Measurements from ENCODE around the gene ZNF761.
A peak's percentile ranks its signal among the peaks of the same experiment; 100 is the strongest.
"Not testable (repeated sequence)": the region's sequence is repeated elsewhere in the genome, so short reads cannot be mapped to it uniquely, and the experiment has no call there.

Gene ZNF761

DNA sequence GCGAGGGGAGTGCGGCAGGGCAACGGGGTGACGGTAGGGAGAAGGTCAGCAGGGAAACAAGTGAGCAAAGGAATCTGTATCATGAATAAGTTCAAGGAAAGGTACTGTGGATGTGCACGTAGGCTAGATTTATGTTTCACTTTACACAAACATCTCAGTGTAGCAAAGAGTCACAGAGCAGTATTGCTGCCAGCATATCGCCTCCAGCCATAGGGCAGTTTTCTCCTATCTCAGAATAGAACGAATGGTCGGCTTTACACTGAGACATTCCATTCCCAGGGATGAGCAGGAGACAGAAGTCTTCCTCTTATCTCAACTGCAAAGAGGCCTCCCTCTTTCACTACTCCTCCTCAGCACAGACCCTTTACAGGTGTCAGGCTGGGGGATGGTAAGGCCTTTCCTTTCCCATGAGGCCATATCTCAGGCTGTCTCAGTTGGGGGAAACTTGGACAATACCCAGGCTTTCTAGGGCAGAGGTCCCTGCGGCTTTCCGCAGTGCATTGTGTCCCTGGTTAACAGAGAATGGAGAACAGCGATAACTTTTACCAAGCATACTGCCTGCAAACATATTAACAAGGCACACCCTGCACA, 28.4 kb downstream of the ZNF761 start:
- not testable (repeated sequence) for DNase-seq (ENCODE audit: low spot score)

DNA sequence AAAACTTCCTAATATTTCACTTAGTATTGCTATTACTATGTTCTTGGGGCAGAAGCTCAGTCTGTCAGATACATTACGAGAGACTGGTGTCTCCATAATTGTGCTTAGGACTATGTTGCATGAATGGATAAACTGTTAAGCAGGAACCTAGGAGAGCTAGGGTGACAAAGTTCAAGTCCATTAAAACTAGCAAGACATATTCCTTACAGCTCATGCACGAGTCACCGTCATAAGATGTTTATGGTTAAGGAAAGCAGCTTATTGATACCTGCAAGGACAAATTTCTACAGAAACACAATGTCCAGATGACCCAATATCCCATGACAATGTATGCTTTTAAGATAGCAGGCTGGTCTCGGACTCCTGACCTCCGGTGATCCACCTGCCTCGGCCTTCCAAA, 30.1 kb downstream of the ZNF761 start:
- DNase-seq (ENCODE audit: low spot score): no peak

DNA sequence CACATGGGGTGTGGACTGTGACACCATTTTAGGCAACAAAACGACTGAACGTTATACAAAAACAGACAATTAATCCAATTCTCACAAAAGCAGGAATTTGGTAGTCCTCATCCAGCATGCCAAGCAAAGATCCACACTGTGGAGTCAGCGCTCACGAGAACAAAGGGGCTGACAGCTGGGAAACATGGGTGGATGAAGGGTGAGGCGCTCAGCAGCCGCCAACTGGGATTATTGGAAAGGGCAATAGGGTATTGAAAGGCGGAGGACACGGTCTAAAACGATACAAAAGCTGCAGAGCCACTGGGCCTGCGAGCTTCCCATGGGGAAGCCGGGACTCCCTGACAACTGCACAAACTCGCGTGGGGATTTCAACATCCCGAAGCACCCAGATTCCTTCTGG, 31.1 kb downstream of the ZNF761 start:
- no peak for DNase-seq (ENCODE audit: low spot score)

DNA sequence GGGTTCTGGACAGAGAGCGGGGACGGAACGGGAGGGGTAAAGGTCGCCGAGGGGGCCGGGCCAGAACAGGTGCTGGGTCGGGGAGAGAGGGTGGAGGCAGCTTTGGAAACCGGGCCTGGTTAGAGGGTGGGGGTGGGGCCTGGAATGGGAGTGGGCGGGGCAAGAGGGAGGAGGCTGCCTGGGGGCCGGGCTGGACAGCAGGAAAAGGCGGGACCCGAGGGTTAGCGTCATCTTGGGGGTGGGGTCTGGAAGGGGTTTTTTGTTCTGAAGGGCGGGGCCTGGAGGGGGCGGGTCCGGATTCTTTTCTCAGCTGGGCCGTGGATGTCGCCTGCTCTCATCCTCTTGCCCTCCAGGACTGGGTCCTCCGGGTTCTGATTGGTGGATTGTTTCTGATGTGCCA, 31.5 kb downstream of the ZNF761 start:
- no peak for DNase-seq (ENCODE audit: low spot score)

DNA sequence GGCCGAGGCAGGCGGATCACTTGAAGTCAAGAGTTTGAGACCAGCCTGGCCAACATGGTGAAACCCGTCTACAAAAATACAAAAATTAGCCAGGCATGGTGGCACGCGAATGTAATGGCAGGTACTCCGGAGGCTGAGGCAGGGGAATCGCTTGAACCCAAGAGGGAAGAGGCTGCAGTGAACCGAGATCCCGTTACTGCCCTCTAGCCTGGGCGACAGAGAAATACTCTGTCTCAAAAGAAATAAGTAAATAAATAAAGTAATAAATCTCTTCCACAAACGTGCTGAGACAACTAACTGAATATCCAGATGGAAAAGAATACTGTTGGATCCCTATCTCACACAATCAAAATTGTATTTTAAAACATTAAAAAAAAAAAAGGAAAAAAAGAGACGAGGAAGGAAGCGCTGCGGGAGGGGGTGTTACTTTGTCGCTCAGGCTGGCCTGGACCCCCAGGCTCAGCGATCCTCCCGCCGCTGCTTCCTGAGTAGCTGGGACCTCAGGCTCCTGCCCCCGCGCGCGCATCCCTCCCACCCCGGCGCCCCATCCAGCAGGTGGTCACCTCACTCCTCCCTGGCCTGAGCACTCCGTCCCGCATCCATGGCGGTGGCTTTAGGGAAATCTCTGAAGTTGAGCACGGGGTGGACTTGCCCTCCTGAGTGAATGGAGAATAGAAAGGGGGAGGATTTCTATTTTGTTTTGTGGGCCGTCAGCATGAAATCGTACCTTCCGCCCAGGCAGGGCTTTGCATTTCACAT, 35.1 kb downstream of the ZNF761 start:
- no peak for DNase-seq (ENCODE audit: low spot score)

DNA sequence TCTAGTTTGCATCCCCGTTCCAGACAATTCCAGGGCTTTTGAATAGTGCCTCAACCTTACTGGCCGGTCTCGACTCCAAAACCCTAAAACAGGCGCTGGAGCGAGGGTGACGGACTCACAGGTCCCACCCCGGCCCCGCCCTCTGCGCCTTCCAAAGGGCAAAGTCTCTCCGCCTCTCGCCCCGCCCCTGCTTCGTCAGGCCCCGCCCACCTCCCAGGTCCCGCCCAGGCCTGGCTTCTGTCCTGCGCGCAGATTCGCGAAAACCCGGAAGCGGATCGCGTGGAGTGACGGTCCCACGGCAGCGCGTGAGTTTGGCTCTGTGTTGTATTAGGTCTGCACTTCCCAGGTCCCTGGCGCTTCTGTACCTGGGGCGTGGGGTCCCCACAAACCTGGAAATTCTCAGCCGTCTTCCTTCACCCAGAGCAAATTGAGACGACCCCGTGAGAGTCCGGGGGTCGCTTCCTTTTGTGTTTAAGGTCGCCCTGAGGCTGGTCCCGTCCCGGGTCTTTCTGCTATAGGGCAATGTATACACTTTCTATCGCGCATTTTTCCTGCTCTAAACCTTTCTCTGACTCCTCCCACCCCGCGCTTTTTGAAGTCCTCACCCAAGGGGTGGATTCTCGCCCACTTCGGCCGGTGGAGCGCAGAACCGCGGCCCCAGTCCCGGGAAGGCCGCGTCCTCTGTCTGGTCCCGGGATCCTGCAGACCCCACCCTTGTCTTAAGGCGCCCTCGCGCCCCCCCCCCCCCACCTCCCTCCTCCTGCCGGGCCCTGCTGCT, 35.9 kb downstream of the ZNF761 start, which contains the start of gene ZNF813:
Gene ZNF813, plus strand, starts transcription at position 249 of the 778 bp plus-strand sequence. CDS start 16,090 bp downstream, outside the sequence.
- peak; percentile 96 for DNase-seq (ENCODE audit: low spot score)

DNA sequence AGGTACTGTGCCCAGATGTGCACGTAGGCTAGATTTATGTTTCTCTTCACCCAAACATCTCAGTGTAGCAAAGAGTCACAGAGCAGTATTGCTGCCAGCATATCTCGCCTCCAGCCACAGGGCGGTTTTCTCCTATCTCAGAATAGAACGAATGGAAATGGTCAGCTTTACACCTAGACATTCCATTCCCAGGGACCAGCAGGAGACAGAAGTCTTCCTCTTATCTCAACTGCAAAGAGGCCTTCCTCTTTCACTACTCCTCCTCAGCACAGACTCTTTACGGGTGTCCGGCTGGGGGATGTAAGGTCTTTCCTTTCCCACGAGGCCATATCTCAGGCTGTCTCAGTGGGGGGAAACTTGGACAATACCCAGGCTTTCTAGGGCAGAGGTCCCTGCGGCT, 36.8 kb downstream of the ZNF761 start:
- DNase-seq (ENCODE audit: low spot score): not testable (repeated sequence)

DNA sequence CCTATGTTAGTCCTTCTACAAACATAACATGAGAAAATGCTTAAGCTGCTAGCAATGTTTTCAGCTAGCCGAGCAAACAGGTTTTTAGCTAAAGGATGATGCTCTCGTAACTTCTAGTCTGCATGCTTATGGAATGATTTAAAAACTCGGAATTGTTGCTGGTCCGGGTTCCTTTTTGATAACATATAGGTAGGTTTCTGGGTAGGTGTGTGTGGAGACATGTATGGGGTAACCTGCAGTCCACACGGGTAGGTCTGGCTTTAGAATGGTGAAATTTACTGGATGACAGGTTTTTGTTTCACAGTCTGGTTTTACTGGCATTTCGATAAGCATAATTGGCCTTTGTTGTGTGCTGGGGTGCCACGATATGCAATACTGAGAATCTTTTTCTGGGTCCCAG, 40.1 kb downstream of the ZNF761 start:
- DNase-seq (ENCODE audit: low spot score): no peak

DNA sequence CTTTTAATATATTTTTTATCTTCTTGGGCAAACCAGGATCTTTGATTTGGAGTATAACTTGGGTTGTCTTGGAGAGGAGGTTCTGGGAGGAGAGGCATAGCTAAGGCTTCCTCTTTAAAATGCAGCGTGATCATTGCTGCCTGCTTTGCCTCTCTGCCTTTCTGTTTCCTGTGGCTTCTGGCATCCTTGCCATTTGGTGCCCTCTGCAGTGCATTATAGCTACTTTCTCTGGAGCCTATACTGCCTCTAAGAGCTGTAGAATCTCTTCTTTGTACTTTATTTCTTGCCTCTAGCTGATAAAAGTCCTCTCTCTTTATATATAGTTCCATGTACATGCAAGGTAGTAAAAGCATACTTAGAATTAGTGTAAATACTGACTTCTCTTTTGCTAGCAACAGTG, 43.0 kb downstream of the ZNF761 start:
- not testable (repeated sequence) for DNase-seq (ENCODE audit: low spot score)

DNA sequence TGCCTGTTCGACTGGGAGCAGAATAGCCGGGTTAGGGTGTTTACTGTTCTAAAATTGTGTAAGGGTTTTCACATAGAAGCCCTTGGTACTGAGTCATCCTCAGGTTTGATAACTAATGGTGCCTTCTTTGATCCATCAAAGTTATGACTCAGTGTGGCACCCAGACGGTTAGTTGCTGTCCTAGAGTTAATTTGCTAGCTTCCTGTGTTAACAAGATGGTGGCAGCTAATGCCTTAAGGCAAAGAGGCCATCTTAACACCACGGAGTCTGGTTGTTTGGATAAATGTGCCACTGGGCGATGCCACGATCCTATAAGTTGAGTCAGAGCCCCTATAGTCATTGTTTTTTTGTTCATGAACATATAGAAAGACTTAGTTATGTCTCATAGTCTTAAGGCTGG, 43.7 kb downstream of the ZNF761 start:
- not testable (repeated sequence) for DNase-seq (ENCODE audit: low spot score)

DNA sequence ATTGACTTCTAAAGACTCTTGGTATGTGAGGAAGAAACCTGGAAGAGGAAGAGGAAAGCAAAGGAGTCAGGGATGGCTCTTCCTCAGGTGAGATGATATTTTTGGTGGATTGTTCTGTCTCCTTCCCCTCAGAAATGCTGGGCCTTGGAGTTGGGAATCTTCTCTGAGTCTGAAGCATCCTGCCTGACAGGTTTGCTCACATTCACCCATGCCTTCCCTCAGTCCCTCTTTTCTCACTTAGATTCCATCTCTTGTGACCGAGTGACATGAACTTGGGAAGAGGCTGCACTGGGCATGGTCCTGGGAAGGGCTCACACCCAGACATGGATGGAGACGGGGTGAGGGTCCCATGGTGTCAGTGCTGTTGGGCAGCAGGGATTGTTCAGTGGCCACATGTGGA, 52.0 kb downstream of the ZNF761 start:
- not testable (repeated sequence) for DNase-seq (ENCODE audit: low spot score)

DNA sequence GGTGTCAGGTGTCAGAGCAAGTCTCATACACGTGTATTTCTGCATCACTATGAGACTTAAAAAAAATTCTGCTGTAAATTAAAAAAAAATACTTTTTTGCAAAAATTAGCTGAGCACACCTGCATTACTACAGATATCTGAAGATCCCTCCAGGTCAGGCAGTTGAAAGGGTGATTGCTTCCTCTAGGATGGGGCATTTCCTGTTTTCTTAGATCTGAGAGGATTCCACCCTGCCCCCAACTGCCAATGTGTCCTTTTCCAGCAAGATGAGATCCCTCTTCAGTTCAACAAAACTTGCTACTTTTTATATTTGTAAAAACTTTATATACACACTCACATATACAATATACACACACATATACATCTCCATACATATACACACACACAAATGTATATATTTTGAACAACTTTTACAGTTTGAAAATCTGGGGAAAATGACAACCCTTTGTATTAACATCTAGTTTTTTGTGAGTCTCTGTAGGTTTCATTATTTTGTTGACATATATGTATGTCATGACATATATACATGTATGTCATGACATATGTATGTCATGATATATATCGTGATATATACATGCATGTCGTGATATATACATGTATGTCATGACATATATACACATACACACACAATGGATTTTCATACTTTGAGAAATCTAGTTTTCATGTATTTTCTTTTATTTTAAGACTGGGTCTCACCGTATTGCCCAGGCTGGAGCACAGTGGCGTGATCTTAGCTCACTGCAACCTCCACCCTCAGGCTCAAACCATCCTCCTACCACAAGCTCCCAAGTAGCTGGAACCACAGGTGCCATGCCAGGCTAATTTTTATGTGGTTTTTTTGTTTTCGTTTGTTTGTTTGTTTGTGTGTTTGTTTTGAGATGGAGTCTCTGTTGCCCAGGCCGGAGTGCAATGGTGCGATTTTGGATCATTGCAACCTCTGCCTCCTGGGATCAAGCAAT, 53.5 kb downstream of the ZNF761 start:
- DNase-seq (ENCODE audit: low spot score): no peak

DNA sequence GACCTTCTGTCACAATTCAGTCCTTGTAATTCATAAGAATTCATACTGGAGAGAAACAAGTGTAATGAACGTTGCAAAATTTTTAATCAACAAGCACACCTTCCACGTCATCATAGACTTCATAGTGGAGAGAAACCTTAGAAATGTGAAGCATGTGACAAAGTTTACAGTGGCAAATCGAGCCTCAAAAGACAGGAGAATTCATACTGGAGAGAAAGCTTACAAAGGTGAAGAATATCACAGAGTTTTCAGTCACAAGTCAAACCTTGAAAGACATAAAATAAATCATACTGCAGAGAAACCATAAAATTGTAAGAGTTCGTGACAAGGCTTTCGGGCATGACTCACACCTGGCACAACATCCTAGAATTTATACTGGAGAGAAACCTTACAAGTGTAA, 60.4 kb downstream of the ZNF761 start:
- DNase-seq (ENCODE audit: low spot score): no peak

DNA sequence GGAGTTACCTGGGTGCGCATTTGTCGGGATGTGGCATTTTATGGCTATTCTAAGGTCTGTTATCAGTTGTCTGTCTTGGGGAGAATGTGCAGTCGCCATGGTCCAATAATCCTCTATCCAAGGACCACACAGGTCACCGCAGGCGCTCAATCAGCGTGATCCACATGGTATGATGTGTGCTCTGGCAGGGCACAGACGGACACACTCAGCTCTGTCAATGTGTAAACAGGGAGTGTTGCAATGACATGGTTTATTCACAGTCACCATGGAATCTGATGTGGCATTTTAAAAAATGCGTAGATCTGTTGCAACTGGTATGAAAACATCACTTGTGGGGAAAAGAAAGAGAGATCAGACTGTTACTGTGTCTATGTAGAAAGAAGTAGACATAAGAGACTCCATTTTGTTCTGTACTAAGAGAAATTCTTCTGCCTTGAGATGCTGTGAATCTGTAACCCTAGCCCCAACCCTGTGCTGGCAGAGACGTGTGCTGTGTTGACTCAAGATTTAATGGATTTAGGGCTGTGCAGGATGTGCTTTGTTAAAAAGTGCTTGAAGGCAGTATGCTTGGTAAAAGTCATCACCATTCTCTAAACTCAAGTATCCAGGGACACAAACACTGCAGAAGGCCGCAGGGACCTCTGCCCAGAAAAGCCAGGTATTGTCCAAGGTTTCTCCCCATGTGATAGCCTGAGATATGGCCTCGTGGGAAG, 65.7 kb downstream of the ZNF761 start:
- not testable (repeated sequence) for DNase-seq (ENCODE audit: low spot score)

DNA sequence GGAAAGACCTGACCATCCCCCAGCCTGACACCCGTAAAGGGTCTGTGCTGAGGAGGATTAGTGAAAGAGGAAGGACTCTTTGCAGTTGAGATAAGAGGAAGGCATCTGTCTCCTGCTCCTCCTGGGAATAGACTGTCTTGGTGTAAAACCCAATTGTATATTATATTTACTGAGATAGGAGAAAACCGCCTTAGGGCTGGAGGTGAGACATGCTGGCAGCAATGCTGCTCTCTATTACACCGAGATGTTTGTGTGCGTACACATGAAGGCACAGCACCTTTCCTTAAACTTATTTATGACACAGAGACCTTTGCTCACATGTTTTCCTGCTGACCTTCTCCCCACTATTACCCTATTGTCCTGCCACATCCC, 66.2 kb downstream of the ZNF761 start:
- DNase-seq (ENCODE audit: low spot score): not testable (repeated sequence)

DNA sequence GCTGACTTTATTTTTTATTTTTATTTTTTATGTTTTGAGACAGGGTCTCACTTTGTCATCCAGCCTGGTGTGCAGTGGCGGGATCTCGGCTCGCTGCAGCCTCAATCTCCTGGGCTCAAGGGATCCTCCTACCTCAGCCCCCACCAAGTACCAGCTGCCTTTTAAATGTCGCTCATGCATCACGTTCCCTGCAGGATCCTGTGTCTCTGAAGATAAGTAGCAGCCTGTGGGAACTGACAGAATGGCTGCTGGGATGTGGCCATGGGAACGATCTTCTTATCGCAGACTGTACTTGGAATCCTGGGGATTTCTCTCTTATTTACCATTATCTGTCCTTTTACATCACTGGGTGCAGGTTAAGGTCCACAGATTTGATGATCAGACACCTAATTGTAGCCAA, 71.4 kb downstream of the ZNF761 start:
- DNase-seq (ENCODE audit: low spot score): not testable (repeated sequence)

DNA sequence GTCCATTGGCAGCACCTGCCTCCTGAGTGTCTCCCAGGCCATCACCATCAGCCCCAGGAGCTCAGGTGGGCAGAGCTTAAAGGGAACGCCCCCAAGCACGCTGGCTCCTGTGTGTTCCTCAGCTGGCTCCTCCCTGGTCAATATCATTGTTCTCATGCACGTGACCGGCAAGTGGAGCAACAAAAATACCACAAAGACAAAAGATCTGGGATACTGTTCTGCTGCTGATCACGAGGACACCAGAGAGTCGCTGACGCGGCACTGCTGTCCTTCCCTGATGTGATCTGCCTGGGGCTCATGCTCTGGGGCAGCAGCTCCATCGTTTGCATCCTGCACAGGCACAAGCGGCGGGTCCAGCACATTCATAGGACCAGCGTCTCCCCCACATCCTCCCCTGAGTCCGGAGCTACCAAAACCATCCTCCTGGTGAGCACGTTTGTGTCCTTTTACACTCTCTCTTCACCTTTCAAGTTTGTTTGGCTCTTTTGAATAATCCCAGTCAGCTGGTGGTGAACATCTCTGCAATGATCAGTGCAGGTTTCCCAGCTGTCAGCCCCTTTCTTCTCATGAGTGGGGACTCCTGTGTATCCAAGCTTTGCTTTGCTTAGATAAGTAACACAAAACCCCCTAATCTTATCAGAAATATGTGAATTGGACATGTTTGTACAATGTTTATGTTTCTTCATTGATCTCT, 72.0 kb downstream of the ZNF761 start:
- not testable (repeated sequence) for DNase-seq (ENCODE audit: low spot score)

DNA sequence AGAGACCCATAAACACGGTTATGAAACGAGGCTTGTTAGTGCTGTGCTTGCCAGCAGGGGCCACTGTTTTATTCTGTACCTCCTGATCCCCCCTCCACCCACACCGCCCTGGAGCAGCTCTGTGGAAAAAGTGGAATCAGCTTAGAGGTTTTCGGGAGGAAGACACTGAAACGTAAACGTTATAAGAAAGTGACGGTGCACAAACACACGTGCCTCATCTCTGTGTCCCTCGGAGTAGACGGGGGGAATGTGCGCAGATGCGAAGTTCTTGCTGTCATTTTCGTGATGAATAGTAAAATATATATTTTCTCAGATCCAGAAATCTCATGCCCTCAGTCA, 72.5 kb downstream of the ZNF761 start:
- not testable (repeated sequence) for DNase-seq (ENCODE audit: low spot score)

DNA sequence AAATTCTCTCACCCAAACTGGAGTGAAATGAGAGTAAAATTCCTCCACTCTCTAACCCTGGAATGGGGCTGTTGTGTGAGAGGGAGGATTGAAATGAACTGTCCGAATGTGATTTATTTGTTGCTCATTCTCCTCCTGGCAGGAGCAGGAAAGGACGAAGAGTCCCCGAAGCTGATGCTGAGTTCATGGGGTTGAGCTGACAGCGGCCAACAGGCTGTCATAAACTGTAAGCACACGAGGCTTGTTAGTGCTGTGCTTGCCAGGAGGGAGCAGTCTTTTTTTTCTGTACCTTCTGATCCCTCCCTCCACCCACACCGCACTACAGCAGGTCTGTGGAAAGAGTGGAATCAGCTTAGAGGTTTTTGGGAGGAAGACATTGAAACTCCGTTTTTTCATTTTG, 73.1 kb downstream of the ZNF761 start:
- no peak for DNase-seq (ENCODE audit: low spot score)

DNA sequence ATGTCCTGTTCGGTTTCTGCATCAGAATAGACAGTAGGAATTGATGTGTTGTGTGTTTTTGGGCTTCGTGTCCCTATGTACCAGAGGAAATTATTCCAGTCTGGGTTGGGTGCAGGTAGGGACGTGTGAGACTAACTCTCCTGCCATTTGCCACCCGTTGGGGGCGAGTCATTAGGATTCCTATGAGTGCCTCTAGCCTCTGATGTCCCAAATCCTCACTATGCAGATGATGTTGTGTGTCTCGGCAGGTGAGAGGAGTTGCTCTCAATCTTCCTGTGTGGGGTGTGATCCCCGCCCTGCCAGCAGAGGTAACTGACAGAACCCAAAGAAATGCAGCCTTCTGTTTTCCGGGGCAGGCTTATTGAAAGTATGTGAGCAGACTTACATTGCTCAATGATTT, 74.9 kb downstream of the ZNF761 start:
- DNase-seq (ENCODE audit: low spot score): no peak
